ENCODE data around the gene NAMPT. TPM values are rescaled to one million over a fixed set of nuclear protein-coding genes. Genes with fewer than 3 reads are reported as not detected.

NAMPT gene
- total and polyA plus RNA-seq, 2 donors (not counting 1 experiment from before 2014, with no cell fraction given) = 57.7 to 155 TPM

- no peaks in the 10 kb centered on the region for H3K27me3 ChIP-seq (ENCODE audit: control insufficient read depth, insufficient read depth, low read length)
- no peak overlapping the region for H3K4me3 ChIP-seq (replicated peaks in 1 of 4; ENCODE audit: control extremely low read depth in 1 of 4, insufficient read depth in 1 of 4, low read depth in 3 of 4, low read length in 4 of 4)
- DNase-seq (ENCODE audit: low read depth in 2 of 2) = no peak
- no peak overlapping the region for H3K27ac ChIP-seq (ENCODE audit: insufficient read depth, low read length)
- no peaks in the 10 kb centered on the region for H3K9me3 ChIP-seq (ENCODE audit: control insufficient read depth, insufficient read depth, low read depth, low read length)
- no peak overlapping the region for H3K4me2 ChIP-seq (ENCODE audit: extremely low read depth, insufficient read depth, low read length)
- H3K36me3 ChIP-seq (ENCODE audit: control insufficient read depth, insufficient read depth, low read length) = no peaks in the 10 kb centered on the region
- TF ChIP-seq EZH2 (IDR thresholded peaks at IDR 0.05; ENCODE audit: low read length, missing control alignments) = no peak
- TF ChIP-seq, protein P1, sequence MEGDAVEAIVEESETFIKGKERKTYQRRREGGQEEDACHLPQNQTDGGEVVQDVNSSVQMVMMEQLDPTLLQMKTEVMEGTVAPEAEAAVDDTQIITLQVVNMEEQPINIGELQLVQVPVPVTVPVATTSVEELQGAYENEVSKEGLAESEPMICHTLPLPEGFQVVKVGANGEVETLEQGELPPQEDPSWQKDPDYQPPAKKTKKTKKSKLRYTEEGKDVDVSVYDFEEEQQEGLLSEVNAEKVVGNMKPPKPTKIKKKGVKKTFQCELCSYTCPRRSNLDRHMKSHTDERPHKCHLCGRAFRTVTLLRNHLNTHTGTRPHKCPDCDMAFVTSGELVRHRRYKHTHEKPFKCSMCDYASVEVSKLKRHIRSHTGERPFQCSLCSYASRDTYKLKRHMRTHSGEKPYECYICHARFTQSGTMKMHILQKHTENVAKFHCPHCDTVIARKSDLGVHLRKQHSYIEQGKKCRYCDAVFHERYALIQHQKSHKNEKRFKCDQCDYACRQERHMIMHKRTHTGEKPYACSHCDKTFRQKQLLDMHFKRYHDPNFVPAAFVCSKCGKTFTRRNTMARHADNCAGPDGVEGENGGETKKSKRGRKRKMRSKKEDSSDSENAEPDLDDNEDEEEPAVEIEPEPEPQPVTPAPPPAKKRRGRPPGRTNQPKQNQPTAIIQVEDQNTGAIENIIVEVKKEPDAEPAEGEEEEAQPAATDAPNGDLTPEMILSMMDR (conservative IDR thresholded peaks at IDR 0.05 in 1 of 2, IDR thresholded peaks at IDR 0.05 in 1 of 2; ENCODE audit: low read depth in 1 of 2, low read length in 2 of 2) = no peak
- H2AFZ ChIP-seq (ENCODE audit: low read length) = no peak overlapping the region
- no peaks in the 10 kb centered on the region for H4K20me1 ChIP-seq (ENCODE audit: control insufficient read depth, extremely low read depth, insufficient read depth, low read length)
- H3K9ac ChIP-seq (ENCODE audit: insufficient read depth, low read length) = no peak overlapping the region
- no peaks in the 10 kb centered on the region for H3K4me1 ChIP-seq (ENCODE audit: control insufficient read depth, extremely low read depth, insufficient read depth, low read length)
- H3K79me2 ChIP-seq (ENCODE audit: control insufficient read depth, insufficient read depth, low read length) = no peaks in the 10 kb centered on the region
Observed at GRCh38 chr7:106312099-106312871, 27.5 kb upstream of the NAMPT start.

GRCh38 chr7:106309362-106309761, 24.6 kb upstream of the NAMPT start:
- Histone ChIP-seq H3K4me2 (ENCODE audit: extremely low read depth, insufficient read depth, low read length) (no peak overlapping the region), H3K27me3 (ENCODE audit: control insufficient read depth, insufficient read depth, low read length) (no peaks in the 10 kb centered on the region), H3K4me1 (ENCODE audit: control insufficient read depth, extremely low read depth, insufficient read depth, low read length) (no peaks in the 10 kb centered on the region), H4K20me1 (ENCODE audit: control insufficient read depth, extremely low read depth, insufficient read depth, low read length) (no peaks in the 10 kb centered on the region), H3K36me3 (ENCODE audit: control insufficient read depth, insufficient read depth, low read length) (no peaks in the 10 kb centered on the region), H3K9ac (ENCODE audit: insufficient read depth, low read length) (no peak overlapping the region), H3K9me3 (ENCODE audit: control insufficient read depth, insufficient read depth, low read depth, low read length) (no peaks in the 10 kb centered on the region), H3K27ac (ENCODE audit: insufficient read depth, low read length) (no peak overlapping the region), H3K79me2 (ENCODE audit: control insufficient read depth, insufficient read depth, low read length) (no peaks in the 10 kb centered on the region), H2AFZ (ENCODE audit: low read length) (no peak overlapping the region), H3K4me3 (replicated peaks in 1 of 4; ENCODE audit: control extremely low read depth in 1 of 4, insufficient read depth in 1 of 4, low read depth in 3 of 4, low read length in 4 of 4) (no peak overlapping the region)
- no peak for DNase-seq (ENCODE audit: low read depth in 2 of 2)
- TF ChIP-seq, protein P1 (conservative IDR thresholded peaks at IDR 0.05 in 1 of 2, IDR thresholded peaks at IDR 0.05 in 1 of 2; ENCODE audit: low read depth in 1 of 2, low read length in 2 of 2) = no peak
- no peak for TF ChIP-seq EZH2 (IDR thresholded peaks at IDR 0.05; ENCODE audit: low read length, missing control alignments)

DNA sequence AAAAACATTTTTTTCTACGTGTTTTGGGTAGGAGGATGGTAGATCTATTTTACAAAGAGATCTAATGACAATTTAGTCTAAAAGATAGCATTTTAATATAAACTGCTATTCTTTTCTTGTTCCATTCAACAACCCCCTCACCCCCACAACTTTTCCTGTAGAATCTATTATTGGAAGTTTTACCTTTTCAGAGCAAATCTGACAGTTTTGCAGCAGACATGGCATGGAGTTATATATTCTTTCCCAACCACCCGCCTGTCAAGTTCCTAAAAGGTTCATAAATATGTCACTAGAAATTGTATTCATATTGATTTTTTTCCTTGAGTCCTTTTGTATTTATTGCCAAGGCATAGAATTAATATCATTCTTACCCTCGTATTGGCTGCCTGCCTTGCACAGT, 21.5 kb upstream of the NAMPT start:
- Histone ChIP-seq H4K20me1 (ENCODE audit: control insufficient read depth, extremely low read depth, insufficient read depth, low read length) (no peaks in the 10 kb centered on the region), H3K9me3 (ENCODE audit: control insufficient read depth, insufficient read depth, low read depth, low read length) (no peaks in the 10 kb centered on the region), H3K9ac (ENCODE audit: insufficient read depth, low read length) (no peak overlapping the region), H3K4me3 (replicated peaks in 1 of 4; ENCODE audit: control extremely low read depth in 1 of 4, insufficient read depth in 1 of 4, low read depth in 3 of 4, low read length in 4 of 4) (no peak overlapping the region), H3K4me1 (ENCODE audit: control insufficient read depth, extremely low read depth, insufficient read depth, low read length) (no peaks in the 10 kb centered on the region), H3K4me2 (ENCODE audit: extremely low read depth, insufficient read depth, low read length) (no peak overlapping the region), H3K27me3 (ENCODE audit: control insufficient read depth, insufficient read depth, low read length) (no peaks in the 10 kb centered on the region), H3K27ac (ENCODE audit: insufficient read depth, low read length) (no peak overlapping the region), H3K79me2 (ENCODE audit: control insufficient read depth, insufficient read depth, low read length) (no peaks in the 10 kb centered on the region), H2AFZ (ENCODE audit: low read length) (no peak overlapping the region), H3K36me3 (ENCODE audit: control insufficient read depth, insufficient read depth, low read length) (no peaks in the 10 kb centered on the region)
- DNase-seq (ENCODE audit: low read depth in 2 of 2) = no peak
- no peak for TF ChIP-seq EZH2 (IDR thresholded peaks at IDR 0.05; ENCODE audit: low read length, missing control alignments)
- TF ChIP-seq, protein P1 (conservative IDR thresholded peaks at IDR 0.05 in 1 of 2, IDR thresholded peaks at IDR 0.05 in 1 of 2; ENCODE audit: low read depth in 1 of 2, low read length in 2 of 2) = no peak

All from fibroblast of lung (primary cell).